ENCODE results near the gene MRGPRG. TPM values are rescaled to one million over a fixed set of nuclear protein-coding genes. Genes with fewer than 3 reads are reported as not detected.
"Not testable (repeated sequence)": the region's sequence is repeated elsewhere in the genome, so short reads cannot be mapped to it uniquely, and the experiment has no call there.

The MRGPRG gene, protein sequence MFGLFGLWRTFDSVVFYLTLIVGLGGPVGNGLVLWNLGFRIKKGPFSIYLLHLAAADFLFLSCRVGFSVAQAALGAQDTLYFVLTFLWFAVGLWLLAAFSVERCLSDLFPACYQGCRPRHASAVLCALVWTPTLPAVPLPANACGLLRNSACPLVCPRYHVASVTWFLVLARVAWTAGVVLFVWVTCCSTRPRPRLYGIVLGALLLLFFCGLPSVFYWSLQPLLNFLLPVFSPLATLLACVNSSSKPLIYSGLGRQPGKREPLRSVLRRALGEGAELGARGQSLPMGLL
- not detected for total RNA-seq
- long read RNA-seq, result 0 reads

DNA sequence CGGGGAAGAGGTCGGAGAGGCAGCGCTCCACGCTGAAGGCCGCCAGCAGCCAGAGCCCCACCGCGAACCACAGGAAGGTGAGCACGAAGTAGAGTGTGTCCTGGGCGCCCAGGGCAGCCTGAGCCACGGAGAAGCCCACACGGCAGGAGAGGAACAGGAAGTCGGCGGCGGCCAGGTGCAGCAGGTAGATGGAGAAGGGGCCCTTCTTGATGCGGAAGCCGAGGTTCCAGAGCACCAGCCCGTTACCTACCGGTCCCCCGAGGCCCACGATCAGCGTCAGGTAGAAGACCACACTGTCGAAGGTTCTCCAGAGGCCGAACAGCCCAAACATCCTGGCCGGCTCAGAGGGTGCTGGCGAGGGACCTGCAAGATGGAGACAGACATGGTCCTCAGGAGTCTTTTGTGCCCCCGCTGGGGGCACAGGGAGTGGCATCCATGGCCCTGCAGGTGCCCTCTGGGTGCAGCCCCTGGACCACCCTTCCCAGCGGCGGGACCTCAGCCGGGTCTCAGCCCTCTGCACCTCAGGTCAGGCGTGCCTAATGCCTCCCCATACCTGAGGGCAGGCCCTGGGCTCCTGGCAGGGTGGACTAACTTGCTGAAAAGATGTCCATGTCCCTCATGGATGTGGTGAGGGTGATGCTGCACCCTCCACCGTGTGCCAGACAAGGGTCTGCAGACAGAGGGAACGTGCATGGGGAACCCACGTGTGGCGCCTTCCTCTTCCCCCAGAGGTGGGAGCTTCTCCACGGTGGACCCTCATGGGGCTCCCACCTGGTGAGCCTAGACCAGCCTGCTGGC, at the start of gene MRGPRG:
TSS of gene MRGPRG (minus strand) at position 331 of the 798 bp plus-strand sequence. CDS start at position 331, 0 bp downstream.
- DNase-seq (ENCODE audit: missing footprints), result no peak
- intact Hi-C loops (cut with DNase I), result no loop called here
- ATAC-seq, result no peak

DNA sequence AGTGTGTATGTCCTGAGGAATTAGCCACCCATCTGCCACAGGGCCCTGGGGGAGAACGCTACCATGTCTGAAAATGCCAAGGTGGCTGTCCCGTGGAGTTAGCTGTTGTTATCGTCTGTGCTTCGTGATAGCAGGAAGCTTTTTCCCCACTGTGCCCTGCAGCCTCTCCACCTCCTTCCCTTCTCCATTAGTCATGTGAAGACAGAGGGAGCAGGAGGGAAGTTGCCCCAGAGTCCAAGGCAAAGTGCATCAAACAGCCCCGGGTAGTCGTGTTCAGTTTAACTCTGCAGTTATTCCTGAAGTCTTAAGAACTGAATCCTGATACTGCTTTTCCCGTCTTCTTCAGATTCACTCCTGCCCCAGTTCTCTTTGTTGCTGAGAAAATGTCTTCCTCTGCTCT, 43.9 kb upstream of the MRGPRG start:
- intact Hi-C loops (cut with DNase I); ATAC-seq; DNase-seq (ENCODE audit: missing footprints): not testable (repeated sequence)

DNA sequence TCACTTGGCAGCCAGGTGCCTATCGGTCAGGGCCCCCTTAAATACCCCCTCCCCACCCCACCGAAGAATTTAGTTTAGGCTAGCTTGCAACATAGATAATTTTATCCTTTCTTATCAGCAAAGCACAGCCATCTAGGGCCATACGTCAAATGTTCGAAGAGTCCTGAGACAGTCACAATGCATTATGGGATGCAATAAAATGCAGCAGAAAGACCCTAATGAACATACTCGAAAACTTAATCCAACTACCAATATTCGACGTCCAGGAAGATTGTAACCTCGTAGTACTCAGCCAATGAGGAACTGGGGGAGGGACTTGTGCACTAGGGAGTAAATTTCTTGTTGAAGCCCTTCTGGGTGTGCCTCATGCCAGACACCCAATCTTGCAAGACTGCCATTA, 43.2 kb upstream of the MRGPRG start:
- ATAC-seq; DNase-seq (ENCODE audit: missing footprints); intact Hi-C loops (cut with DNase I): not testable (repeated sequence)

DNA sequence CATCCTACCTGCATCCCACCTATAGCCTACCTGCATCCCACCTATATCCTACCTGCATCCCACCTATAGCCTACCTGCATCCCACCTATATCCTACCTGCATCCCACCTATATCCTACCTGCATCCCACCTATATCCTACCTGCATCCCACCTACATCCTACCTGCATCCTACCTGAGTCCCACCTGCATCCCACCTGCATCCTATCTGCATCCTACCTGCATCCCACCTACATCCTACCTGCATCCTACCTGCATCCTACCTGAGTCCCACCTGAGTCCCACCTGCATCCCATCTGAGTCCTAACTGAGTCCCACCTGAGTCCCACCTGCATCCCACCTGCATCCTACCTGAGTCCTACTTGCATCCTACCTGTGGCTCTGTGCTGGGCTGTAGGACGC, 38.9 kb upstream of the MRGPRG start:
- intact Hi-C loops (cut with DNase I); DNase-seq (ENCODE audit: missing footprints); ATAC-seq: not testable (repeated sequence)

DNA sequence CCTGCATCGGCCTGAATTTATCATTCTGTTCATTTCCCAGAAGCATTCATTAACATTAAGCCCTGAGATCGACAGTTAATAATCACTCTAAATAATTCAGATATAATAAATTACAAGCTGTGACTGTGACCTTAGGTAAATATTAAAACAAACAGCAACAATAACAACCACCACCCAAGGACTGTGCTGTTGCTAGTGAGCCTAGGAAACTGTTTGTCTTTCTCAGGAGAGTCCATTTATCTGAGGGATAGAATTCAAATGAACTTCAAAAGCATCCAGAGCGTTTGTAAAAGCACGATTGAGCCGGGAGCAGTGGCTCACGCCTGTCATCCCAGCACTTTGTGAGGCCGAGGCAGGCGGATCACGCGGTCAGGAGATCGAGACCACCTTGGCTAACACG, 36.6 kb upstream of the MRGPRG start:
- ATAC-seq; intact Hi-C loops (cut with DNase I); DNase-seq (ENCODE audit: missing footprints): not testable (repeated sequence)

DNA sequence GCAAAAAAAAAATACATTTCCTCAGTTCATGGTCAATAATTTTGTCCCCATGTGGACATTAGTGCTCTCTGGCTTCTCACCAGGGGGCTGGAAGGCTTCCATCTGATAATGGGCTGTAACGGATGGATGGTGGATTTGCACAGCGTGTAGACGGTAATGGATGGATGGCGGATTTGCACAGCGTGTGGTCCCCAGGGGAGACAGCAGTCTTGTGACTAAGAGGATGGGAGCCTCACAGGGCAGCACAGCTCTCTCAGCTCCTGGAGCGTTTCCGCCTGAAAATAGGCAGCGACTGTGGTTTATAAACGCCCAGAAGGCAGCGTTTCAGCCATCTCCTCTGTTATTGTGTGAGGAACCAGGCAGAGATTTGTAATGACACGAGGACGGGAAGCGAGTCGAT, 36.2 kb upstream of the MRGPRG start:
- DNase-seq (ENCODE audit: missing footprints); ATAC-seq; intact Hi-C loops (cut with DNase I): not testable (repeated sequence)

DNA sequence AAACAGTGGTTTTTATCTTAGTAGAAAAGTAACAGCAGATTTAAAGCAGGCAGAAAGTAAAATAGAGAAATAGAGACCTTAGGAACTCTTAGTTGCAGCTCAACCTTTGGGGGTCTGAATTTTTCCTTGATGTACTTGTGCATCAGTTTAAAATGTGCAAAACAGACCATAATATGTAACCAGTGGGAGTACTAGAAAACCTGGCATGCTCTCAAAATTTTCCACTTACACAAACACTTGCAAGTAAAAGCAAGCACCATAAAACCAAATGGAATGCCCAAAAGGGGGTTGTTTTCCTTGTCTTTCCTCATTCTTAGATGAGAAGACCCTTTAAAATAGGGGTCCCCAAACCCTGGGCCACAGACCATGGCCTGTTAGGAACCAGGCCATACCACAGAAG, 26.5 kb upstream of the MRGPRG start:
- no peak for DNase-seq (ENCODE audit: missing footprints)
- ATAC-seq, result no peak
- intact Hi-C loops (cut with DNase I), result no loop called here

DNA sequence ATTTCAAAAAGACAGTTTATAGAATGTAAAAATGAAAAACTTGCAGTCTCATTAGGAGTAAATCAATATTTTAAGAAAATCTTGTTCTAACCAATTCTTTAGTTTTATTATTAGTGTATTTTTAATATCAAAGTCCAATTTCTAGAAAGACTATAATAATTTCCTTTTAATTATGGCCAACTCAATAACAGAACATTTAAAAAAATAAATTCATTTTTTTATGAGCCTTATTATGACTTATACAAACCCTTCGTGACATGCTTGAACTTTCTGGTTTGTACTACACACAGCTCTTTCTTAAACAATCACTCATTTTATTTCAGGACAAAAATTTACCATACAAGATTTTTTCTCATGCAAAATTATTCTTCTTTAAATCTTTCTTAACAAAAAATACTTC, 25.3 kb upstream of the MRGPRG start:
- no peak for ATAC-seq

DNA sequence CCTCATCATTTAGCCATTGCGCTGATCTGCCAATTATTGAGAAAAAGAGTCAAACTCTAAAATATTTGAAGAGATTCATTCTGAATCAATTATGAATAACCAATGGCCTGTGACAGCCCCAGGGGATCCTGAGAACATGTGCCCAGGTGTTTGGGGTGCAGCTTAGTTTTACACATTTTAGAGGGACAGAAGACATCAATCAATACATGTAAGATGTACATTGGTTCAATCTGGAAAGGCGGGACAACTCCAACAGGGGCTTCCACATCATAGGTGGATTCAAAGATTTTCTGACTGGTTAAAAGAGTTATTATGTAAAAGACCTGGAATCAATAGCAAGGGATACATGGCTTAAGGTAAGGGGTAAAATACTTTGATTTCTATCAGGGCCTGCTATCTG, 18.5 kb upstream of the MRGPRG start:
- ATAC-seq (no peak), DNase-seq (ENCODE audit: missing footprints) (no peak)
- intact Hi-C loops (cut with DNase I), result no loop called here

More for the DNA sequence above, 25.3 kb upstream of the MRGPRG start:
- intact Hi-C loops (cut with DNase I), result no loop called here
- DNase-seq (ENCODE audit: missing footprints), result no peak

DNA sequence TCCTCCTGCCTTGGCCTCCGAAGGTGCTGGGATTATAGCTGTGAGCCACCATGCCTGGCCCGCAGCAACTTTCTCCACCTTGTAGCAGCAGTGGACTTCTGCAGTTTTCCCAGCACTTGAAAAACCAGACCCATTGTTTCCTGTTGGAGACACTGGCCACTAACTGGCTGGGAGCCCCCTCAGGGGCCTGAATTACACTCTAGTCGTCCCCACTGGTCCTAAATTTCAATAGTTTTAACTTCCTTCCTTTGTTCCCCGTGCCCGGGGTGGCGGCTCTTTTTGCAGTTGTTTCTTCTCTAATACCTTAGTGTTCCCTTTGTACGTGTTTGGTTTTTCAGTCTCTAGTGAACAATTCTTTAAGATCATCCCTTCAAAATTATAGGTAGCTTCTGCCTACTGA, 16.2 kb upstream of the MRGPRG start:
- intact Hi-C loops (cut with DNase I), result no loop called here
- DNase-seq (ENCODE audit: missing footprints) (no peak), ATAC-seq (no peak)

DNA sequence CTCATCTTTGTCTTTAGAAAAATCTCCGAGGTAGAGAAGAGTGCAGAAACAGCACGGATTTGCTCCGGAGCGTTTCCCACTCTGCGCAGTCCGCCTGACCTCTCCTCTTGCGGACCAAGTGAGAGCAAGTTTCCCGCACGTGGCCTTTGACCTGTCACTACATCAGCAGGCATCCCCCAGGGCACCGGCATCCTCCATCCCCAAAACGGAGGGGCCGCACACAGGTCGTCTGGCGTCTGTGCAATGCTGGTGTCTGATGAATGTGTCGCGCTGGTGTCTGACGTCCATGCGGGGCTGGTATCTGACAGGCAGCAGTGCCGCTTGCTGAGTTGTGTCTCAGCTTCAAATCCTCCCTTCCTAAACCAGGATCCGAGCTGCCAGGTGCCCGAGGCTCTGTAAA, 14.3 kb upstream of the MRGPRG start:
- intact Hi-C loops (cut with DNase I), result no loop called here
- no peak for DNase-seq (ENCODE audit: missing footprints)
- no peak for ATAC-seq

DNA sequence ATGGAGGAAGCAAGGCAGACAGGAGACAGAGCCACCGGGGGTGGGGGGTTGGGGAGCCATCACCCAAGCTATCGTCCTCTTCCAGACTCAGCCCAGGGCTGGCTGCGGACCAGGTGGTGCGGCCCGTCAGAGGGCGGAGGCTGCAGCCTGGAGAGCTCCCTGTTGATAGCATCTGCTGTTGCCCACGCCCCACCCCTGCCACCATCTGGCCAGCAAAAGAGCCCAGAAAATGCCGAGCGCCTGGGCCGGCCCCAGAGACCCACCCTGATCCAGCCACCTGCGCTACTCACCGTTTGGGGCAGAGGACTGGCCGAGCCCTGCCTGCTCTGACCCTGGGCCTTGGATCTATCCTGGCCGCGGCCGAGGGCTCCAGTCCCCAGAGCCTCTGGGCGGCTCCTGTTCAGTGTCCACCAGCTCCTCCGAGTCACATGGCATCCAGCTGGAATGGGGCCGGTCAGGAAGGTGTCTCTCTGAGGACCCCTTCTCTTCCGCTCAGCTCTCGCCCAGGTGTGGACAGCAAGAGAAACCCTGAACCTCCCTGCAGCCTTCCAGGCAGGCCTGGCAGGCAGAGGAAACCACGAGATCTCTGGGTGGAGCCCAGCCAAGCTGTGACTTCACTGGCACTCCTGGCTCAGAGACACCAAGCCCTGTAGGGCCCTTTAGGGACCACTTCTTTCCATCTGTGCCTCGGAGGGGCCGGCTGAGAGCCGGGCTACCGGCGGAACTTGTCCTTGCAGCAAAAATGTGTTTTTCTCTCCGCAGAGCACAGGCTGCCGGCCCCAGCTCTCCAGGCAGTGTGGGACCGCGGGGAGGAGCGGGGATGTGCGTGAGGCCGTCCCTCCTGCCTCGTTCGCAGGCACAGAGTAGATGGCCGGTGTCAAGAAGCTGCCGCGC, 13.5 kb upstream of the MRGPRG start, which contains the start of gene MRGPRE:
TSS of gene MRGPRE (minus strand) at position 567 of the 894 bp plus-strand sequence. CDS start 3,618 bp downstream, outside the sequence.
- intact Hi-C loops (cut with DNase I), result no loop called here
- ATAC-seq (peak; percentile 62), DNase-seq (ENCODE audit: missing footprints) (no peak)

DNA sequence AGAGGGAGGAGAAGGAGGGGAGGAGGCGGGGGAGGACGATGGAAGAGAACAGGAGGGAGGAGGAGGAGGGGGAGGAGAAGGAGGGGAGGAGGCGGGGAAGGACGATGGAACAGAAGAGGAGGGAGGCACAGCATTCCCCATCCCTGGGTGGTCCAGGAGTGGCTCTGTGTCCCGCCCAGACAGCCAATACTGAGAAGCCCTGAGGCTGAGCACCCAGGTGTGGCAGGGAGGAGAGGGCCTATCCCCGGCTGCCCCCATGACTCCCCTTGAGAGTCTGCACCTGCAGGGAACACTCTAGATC, 12.9 kb upstream of the MRGPRG start:
- intact Hi-C loops (cut with DNase I), result no loop called here
- ATAC-seq, result no peak
- no peak for DNase-seq (ENCODE audit: missing footprints)

DNA sequence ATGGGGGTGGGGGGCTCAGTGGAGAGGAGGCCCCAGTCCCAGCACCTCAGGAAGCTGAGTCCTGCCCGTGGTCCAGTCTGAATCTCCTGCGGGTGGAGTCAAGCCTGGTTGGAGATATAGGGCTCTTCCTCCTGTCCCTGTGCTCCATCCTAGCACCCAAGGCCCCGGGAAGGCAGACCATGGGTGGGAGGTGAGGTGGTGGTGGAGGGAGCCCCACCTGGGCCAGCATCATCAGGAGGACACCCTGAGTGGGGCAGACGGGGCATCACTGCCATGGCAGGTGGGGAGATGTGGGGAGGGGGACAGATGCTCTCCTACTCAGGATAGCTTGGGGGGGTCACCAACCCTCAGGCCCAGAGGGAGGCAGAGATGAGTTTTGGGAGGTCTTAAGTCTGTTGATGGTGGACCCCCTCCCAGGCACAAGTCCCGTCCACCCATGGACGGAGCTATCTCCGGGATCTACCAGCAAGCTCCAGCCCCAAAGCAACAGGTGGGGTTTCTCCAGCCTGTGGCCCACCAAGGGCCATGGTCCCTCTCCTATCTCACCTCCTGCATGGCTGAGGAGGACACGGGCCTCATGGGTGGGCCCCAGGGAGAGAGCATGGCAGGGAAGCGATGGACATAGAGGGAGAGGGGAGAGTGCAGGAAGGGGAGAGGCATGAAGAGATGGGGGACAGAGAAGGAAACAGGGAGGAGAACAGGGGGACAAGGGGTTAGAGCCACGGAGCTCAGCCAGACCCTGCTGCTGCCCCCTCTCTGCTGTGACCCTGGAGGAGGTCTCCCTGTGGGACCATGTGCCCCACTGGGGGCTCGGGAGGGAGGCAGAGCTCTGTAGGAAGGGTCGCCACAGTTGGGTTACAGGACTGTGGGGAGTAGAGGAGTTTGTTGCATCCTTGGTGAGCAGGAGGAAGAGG, 12.3 kb upstream of the MRGPRG start:
- intact Hi-C loops (cut with DNase I), result no loop called here
- ATAC-seq (no peak), DNase-seq (ENCODE audit: missing footprints) (no peak)

DNA sequence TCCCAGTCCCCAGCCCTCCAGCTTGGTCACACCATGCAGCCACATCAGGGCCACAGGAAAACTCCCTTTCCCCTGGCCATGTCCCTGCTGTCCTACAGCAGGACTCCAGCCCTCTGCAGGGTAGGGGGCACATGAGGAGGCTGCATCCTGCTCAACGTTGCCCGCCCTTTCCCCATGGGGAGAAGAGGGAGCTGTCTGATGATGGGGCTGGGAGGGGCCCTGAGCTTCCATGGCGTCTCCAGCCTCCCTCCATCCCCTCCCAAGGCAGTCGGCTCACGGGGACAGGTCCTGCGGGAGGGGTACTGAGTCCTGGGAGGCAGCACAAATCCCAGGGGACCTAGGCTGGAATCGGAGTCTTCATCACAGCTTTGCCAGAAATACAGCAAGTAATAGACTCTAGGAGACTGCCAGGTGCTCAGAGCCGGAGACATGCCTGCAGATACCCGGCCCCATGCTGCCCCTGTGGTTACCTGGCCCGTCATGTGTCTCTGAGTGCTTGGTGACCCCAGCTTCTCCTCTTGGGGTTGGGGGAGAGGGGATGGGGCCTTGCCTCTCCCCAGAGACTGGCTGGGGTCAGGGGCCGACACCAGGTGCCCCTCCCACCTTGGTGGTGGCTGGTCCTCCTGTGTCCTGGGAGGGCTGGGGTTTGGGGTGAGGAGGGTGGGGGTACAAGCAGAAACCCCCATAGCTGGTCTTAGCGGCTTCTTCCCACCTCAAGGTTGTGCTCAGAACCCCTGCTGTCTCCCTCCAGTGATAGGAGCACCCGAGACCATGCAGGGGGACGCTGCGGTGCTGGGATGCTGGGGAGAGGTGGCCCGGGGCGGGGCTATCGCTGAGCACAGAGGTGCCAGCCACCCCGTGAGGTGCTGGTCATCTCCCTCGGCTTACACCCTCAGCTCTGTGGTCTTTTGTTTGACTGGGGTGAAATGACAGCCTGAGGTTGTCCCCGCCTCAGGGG, 11.3 kb upstream of the MRGPRG start:
- no peak for DNase-seq (ENCODE audit: missing footprints)
- intact Hi-C loops (cut with DNase I), result no loop called here
- ATAC-seq, result no peak

DNA sequence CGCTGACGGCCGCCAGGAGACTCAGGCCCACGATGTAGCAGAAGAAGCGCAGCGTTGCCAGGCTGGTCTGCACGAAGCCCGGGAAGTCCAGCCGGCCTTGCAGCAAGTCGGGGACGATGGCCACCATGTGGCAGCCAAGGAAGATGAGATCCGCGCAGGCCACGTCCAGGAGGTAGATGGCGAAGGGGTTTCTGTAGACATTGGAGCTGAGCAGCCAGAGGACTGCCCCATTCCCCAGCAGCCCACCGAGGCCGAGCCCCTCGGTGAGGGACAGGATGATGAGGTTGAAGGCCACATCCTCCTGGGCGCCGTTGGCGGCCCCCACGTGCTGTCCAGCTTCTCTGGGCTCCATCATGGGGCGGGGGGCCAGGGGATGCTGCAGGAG, 9.8 kb upstream of the MRGPRG start:
- no peak for DNase-seq (ENCODE audit: missing footprints)
- intact Hi-C loops (cut with DNase I), result no loop called here
- ATAC-seq, result no peak

Measured in Right ventricle myocardium inferior (tissue), 1 donor.